ENCODE measurements around the gene XRCC2. TPM values are rescaled to one million over a fixed set of nuclear protein-coding genes. Genes with fewer than 3 reads are reported as not detected.

XRCC2 gene
- polyA plus RNA-seq, 1 of the 3 experiments (the other 2 are of a cell fraction) = 3.1 TPM

GRCh38 chr7:152663148-152663740, 12.7 kb downstream of the XRCC2 start:
- Histone ChIP-seq H3K27ac (ENCODE audit: low read depth in 2 of 2, low read length in 1 of 2) (no peak overlapping the region), H3F3A (replicated peaks; ENCODE audit: insufficient read depth) (no peaks in the 10 kb centered on the region), H3K4me2 (no peak overlapping the region), H3K79me2 (ENCODE audit: insufficient read depth) (peaks cover 86% of the 10 kb centered on the region), H3K9me2 (no peaks in the 10 kb centered on the region), H3K9me3 (no peaks in the 10 kb centered on the region), H3K9ac (no peak overlapping the region), H3K27me3 (ENCODE audit: insufficient read depth) (no peaks in the 10 kb centered on the region), H3K4me1 (ENCODE audit: control insufficient read depth in 1 of 2, insufficient read depth in 2 of 2, low read depth in 1 of 2, low read length in 1 of 2) (no peaks in the 10 kb centered on the region; a peak in 1 of 4 replicates), H4K20me1 (ENCODE audit: insufficient read depth) (peaks cover 3% of the 10 kb centered on the region; the same call in 1 of the 2 replicates), H3K36me3 (replicated peaks in 1 of 2; ENCODE audit: control insufficient read depth in 1 of 2, insufficient read depth in 2 of 2, low read length in 1 of 2) (peaks cover 4 to 5% of the 10 kb centered on the region in 2 experiments), H3K4me3 (ENCODE audit: low read depth in 2 of 2, low read length in 1 of 2) (no peak overlapping the region), H2AFZ (ENCODE audit: low read depth) (no peak overlapping the region)
- no peak for TF ChIP-seq RCOR1 (IDR thresholded peaks at IDR 0.05; ENCODE audit: low read length)
- TF ChIP-seq MEF2A (IDR thresholded peaks at IDR 0.05; ENCODE audit: borderline replicate concordance, low read depth) = no peak
- no peak for TF ChIP-seq NRF1 (IDR thresholded peaks at IDR 0.05; ENCODE audit: low read depth, low read length)
- TF ChIP-seq FOXM1 (IDR thresholded peaks at IDR 0.05; ENCODE audit: low read depth) = no peak
- TF ChIP-seq GABPA (IDR thresholded peaks at IDR 0.05; ENCODE audit: low read depth) = no peak
- no peak for TF ChIP-seq RXRA (IDR thresholded peaks at IDR 0.05; ENCODE audit: borderline replicate concordance, low read depth)
- TF ChIP-seq, protein P1, sequence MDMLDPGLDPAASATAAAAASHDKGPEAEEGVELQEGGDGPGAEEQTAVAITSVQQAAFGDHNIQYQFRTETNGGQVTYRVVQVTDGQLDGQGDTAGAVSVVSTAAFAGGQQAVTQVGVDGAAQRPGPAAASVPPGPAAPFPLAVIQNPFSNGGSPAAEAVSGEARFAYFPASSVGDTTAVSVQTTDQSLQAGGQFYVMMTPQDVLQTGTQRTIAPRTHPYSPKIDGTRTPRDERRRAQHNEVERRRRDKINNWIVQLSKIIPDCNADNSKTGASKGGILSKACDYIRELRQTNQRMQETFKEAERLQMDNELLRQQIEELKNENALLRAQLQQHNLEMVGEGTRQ (IDR thresholded peaks at IDR 0.05; ENCODE audit: borderline replicate concordance, low read depth, low read length) = no peak
- TF ChIP-seq, protein P2, sequence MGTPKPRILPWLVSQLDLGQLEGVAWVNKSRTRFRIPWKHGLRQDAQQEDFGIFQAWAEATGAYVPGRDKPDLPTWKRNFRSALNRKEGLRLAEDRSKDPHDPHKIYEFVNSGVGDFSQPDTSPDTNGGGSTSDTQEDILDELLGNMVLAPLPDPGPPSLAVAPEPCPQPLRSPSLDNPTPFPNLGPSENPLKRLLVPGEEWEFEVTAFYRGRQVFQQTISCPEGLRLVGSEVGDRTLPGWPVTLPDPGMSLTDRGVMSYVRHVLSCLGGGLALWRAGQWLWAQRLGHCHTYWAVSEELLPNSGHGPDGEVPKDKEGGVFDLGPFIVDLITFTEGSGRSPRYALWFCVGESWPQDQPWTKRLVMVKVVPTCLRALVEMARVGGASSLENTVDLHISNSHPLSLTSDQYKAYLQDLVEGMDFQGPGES (IDR thresholded peaks at IDR 0.05; ENCODE audit: low read depth, low read length) = no peak
- TF ChIP-seq, protein P3, sequence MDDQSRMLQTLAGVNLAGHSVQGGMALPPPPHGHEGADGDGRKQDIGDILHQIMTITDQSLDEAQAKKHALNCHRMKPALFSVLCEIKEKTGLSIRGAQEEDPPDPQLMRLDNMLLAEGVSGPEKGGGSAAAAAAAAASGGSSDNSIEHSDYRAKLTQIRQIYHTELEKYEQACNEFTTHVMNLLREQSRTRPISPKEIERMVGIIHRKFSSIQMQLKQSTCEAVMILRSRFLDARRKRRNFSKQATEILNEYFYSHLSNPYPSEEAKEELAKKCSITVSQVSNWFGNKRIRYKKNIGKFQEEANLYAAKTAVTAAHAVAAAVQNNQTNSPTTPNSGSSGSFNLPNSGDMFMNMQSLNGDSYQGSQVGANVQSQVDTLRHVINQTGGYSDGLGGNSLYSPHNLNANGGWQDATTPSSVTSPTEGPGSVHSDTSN (IDR thresholded peaks at IDR 0.05) = no peak
- TF ChIP-seq CTCF (IDR thresholded peaks at IDR 0.05) = no peak
- TF ChIP-seq SMC3 (IDR thresholded peaks at IDR 0.05; ENCODE audit: low read depth, low read length) = no peak
- CTCF ChIA-PET = interaction anchor here (1.0 kb wide), 1 partner anchor 437 kb away, joined by 3 read pairs; no protein-coding TSS in a partner anchor
- WGBS (ENCODE audit: low lambda C conversion rate) = 92% methylated on average over 11 of the region's 11 CpGs
- POLR2A ChIA-PET = interaction anchor here (0.6 kb wide), 1 partner anchor 638 kb away, joined by 4 read pairs; no protein-coding TSS in a partner anchor
- no peak for DNase-seq

DNA sequence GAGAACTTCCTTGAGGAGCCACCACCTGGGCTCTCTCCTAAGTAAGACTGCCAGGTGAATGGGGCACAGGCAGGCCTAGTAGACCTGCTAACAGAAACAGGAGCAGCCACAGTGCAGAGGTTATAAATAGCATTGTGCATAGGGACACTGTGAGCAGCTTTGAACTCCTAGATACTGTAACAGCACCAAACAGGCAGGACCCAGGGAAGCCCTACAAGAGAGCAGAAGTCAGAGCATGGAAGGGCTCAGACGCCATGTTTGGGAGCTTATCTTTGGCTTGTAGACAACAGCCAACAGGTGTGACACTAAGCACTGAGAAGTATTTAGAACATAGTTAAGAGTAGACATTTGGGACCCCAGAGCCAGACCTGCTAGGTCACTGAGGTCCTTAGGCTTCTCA, 14.5 kb downstream of the XRCC2 start:
- Histone ChIP-seq H2AFZ (ENCODE audit: low read depth) (no peak overlapping the region), H3K4me3 (ENCODE audit: low read depth in 2 of 2, low read length in 1 of 2) (no peak overlapping the region), H3K9ac (no peak overlapping the region), H3K4me2 (no peak overlapping the region), H3K36me3 (replicated peaks in 1 of 2; ENCODE audit: control insufficient read depth in 1 of 2, insufficient read depth in 2 of 2, low read length in 1 of 2) (peaks cover 4 to 10% of the 10 kb centered on the region in 2 experiments), H3K79me2 (ENCODE audit: insufficient read depth) (peaks cover 70% of the 10 kb centered on the region), H3K27ac (ENCODE audit: low read depth in 2 of 2, low read length in 1 of 2) (no peak overlapping the region), H3K9me2 (no peaks in the 10 kb centered on the region), H3K27me3 (ENCODE audit: insufficient read depth) (no peaks in the 10 kb centered on the region), H3K4me1 (ENCODE audit: control insufficient read depth in 1 of 2, insufficient read depth in 2 of 2, low read depth in 1 of 2, low read length in 1 of 2) (no peaks in the 10 kb centered on the region; a peak in 1 of 4 replicates), H4K20me1 (ENCODE audit: insufficient read depth) (peaks cover 3% of the 10 kb centered on the region; the same call in 1 of the 2 replicates), H3F3A (replicated peaks; ENCODE audit: insufficient read depth) (no peaks in the 10 kb centered on the region), H3K9me3 (no peaks in the 10 kb centered on the region)
- no peak for TF ChIP-seq TCF12 (IDR thresholded peaks at IDR 0.05)
- no peak for TF ChIP-seq TAF1 (IDR thresholded peaks at IDR 0.05; ENCODE audit: borderline replicate concordance, low read depth, low read length)
- TF ChIP-seq MXI1 (IDR thresholded peaks at IDR 0.05; ENCODE audit: low read depth, low read length) = no peak
- TF ChIP-seq, protein P3 (IDR thresholded peaks at IDR 0.05) = no peak
- TF ChIP-seq EZH2phosphoT487 (IDR thresholded peaks at IDR 0.05; ENCODE audit: borderline replicate concordance, low read depth) = no peak
- TF ChIP-seq GATA2 (CRISPR knock-in tag; IDR thresholded peaks at IDR 0.05) = no peak
- TF ChIP-seq ZBTB33 (IDR thresholded peaks at IDR 0.05; ENCODE audit: borderline replicate concordance, low read depth) = no peak
- TF ChIP-seq RFX5 (IDR thresholded peaks at IDR 0.05; ENCODE audit: low read length) = no peak
- DNase-seq = no peak
- ChIA-PET POLR2A (no interaction called here), CTCF (interaction anchor here (0.7 to 1.9 kb wide), 2 partner anchors 13 to 19 kb away, joined by 3 to 7 read pairs; no protein-coding TSS in a partner anchor)
- 100% methylated on average over 1 of the region's 1 CpG for WGBS (ENCODE audit: low lambda C conversion rate)

Data from SK-N-SH (cell line).